ENCODE results near the gene CDC25C.

DNA sequence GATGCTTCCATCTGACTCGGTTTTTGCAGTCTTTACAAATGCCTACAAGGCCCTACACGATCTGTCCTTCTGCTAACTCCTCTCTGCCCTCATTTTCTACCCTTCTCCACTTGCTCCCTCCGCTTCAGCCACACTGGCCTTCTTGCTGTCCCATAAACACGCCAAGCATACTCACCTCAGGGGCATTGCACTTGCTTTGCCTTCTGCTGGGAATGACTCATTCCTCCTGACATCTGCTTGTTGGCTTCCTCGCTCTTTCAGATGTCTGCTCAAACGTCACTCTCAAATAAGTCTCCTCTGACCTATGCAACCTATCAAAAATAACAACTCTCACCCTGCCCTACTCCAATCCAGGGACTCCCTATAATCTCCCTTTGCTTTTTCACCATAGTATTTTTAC lies 28.2 kb downstream of the CDC25C start:
- TF ChIP-seq POLR2AphosphoS5 (IDR thresholded peaks at IDR 0.05) = no peak
- TF ChIP-seq, protein P1, sequence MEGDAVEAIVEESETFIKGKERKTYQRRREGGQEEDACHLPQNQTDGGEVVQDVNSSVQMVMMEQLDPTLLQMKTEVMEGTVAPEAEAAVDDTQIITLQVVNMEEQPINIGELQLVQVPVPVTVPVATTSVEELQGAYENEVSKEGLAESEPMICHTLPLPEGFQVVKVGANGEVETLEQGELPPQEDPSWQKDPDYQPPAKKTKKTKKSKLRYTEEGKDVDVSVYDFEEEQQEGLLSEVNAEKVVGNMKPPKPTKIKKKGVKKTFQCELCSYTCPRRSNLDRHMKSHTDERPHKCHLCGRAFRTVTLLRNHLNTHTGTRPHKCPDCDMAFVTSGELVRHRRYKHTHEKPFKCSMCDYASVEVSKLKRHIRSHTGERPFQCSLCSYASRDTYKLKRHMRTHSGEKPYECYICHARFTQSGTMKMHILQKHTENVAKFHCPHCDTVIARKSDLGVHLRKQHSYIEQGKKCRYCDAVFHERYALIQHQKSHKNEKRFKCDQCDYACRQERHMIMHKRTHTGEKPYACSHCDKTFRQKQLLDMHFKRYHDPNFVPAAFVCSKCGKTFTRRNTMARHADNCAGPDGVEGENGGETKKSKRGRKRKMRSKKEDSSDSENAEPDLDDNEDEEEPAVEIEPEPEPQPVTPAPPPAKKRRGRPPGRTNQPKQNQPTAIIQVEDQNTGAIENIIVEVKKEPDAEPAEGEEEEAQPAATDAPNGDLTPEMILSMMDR (IDR thresholded peaks at IDR 0.05) = no peak
